ENCODE measurements around the gene SNRPB2.

GRCh38 chr20:16740365-16741072 is 10.7 kb downstream of the SNRPB2 start:
- TF ChIP-seq EZH2 (IDR thresholded peaks at IDR 0.05; ENCODE audit: insufficient read depth, poor library complexity, severe bottlenecking) (no peak), EZH2phosphoT487 (IDR thresholded peaks at IDR 0.05; ENCODE audit: insufficient read depth, low read depth) (no peak)
